ENCODE data around the gene CNTLN.

DNA sequence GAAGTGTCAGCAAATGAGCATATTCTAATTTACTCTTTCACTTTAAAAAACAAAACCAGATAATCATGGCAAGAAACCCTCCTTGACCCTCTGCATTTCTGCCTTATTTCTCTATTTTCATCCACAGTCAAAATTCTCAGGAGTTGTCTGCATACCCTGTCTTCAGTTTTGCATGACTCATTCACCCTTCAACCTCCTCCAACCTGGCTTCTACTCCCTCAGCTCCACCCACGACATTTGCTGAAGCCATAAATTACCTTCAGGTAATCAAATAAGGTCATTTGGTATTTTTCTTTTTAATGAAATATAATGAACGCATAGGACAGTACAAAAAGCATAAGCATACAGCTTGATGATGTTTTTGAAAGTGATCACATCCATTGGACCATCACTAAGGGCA lies 416.2 kb downstream of the CNTLN start:
- TF ChIP-seq, protein P1, sequence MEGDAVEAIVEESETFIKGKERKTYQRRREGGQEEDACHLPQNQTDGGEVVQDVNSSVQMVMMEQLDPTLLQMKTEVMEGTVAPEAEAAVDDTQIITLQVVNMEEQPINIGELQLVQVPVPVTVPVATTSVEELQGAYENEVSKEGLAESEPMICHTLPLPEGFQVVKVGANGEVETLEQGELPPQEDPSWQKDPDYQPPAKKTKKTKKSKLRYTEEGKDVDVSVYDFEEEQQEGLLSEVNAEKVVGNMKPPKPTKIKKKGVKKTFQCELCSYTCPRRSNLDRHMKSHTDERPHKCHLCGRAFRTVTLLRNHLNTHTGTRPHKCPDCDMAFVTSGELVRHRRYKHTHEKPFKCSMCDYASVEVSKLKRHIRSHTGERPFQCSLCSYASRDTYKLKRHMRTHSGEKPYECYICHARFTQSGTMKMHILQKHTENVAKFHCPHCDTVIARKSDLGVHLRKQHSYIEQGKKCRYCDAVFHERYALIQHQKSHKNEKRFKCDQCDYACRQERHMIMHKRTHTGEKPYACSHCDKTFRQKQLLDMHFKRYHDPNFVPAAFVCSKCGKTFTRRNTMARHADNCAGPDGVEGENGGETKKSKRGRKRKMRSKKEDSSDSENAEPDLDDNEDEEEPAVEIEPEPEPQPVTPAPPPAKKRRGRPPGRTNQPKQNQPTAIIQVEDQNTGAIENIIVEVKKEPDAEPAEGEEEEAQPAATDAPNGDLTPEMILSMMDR (IDR thresholded peaks at IDR 0.05) = no peak
- no peak for TF ChIP-seq POLR2AphosphoS5 (IDR thresholded peaks at IDR 0.05)
- TF ChIP-seq POLR2A (IDR thresholded peaks at IDR 0.05) = no peak
- TF ChIP-seq EP300 (IDR thresholded peaks at IDR 0.05; ENCODE audit: low read depth) = no peak

All from transverse colon (tissue), 4 donors.